HG03460 (cell line): ENCODE results near the gene YIPF5.

Experiments used
- ATAC-seq: cut with Tn5 transposase; IDR thresholded peaks from one replicate; pipeline ENCODE4 v1.9.1; 2021; ENCODE audit not compliant: unreplicated experiment

The YIPF5 gene

DNA sequence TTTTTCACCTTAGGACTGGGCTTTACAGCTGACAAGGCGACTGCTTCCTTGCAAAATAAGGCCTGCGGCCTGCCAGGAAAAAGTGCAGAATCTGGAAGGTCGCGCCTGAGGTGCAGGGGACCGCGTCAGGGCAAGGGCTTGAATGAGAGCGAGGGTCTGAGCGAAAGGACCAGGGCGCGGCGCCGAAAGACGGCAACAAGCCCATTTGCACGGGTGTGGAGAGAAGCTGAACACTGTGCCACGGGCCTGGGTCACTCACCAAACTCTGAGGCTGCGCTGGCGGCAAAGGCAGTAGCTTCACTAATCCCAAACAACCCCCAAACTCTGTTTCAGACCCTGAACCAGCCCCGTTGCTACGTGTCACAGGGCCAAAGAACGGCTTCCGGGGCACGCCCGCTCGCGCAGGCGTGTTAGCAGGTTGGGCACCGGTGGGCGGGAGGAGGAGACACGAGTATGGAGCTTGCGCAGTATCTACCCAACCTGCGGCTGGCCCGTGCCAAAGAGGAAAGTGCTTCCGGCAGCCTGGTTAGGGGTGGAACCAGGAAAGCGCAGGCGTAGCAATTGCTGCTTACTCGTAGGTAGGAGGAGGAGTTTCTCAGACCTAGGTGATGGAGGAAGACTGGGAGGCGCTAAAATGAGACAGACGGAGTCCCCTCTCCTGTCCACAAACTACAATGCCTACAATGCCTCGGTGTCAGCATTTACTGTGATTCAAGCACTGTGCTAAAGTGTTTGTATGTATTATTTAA is at the start of gene YIPF5, which contains the start of gene KCTD16:
Gene YIPF5 (minus strand): TSS at position 384 of the 749 bp plus-strand sequence. CDS start 704 bp downstream, outside the sequence.
Gene KCTD16 (plus strand): TSS at position 598 of the 749 bp plus-strand sequence.
- peak; percentile 99 for ATAC-seq

DNA sequence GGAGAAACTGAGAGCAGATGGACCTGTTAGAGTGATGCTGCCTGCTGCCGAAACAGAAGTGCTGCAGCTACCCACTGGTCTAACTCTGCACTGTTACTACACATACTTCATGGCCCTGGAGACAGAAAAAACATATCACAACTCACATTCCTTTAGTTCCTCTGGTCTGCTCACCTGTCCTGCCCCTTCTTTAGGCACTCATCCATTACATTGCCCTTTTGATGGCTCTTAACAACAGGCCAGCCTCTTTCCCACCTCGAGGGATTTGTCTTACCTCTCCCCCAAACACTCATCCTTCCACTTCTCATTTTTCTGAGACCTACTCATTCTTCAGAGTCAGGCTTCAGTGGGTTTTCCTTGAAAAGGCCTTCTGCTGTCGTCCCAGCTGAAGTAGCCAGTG is 49.4 kb upstream of the YIPF5 start:
- ATAC-seq = no peak

DNA sequence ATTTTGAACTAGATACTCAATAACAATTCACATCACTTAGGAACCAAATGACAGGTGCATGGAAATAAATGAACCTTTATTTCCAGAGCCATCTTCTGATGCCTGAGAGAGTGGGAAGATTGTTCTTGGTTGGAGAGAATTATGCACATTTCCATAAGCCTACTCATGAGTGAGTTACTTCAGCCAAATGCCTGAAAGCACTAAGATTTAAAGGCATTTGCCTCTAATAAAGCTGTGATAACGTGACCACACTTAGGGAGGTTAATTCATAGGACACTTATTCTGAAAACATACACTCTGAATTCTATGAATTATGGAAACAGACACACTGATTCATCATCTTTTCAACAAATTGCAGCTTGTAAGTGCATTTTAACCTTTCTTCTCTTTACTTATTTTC is 40.2 kb upstream of the YIPF5 start:
- ATAC-seq = no peak

DNA sequence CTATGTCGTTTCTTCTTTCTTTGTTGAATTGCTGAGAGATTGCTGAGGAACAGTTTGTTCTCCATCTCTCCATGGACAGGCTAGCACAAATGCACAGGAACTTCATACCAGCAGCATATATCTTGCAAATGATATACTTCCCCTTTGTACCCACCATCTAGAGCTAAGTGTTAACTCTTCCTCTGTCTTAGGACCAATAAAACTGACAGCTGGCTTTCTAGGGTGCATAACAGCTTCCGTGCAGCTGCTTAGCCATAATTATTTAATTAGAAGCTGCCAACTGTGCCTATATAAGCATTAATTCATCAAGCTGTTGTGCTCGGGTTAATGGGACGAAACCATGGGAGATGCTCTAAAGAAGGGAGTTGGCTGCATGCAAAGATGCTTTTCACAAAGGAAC is 38.9 kb upstream of the YIPF5 start:
- no peak for ATAC-seq

DNA sequence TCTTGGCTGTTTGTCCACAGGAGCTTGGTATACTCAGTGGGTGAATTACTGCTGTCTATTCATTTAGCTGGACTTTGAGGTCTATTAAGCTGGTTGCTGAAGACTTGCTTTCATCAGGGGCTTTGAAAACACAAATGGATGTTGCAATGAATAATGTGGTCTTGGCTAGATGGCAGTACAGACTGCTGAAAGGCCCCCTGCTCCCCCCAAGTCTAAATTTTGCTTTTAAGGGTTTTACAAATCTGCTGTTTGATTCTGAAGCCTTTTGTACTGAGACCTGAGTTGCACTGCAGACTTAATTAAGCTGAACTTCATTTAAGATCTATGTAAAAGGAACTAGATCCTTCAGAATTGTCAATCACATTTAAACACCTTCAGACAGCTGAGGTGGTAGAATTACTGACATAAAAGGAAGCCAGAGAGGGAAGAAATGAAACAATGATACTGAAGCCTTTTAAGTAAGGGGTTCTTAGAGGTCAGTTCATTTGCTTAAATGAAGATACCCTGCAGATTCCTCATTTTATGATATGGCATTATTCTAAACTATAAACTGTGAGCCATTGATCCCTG is 37.5 kb upstream of the YIPF5 start:
- no peak for ATAC-seq

DNA sequence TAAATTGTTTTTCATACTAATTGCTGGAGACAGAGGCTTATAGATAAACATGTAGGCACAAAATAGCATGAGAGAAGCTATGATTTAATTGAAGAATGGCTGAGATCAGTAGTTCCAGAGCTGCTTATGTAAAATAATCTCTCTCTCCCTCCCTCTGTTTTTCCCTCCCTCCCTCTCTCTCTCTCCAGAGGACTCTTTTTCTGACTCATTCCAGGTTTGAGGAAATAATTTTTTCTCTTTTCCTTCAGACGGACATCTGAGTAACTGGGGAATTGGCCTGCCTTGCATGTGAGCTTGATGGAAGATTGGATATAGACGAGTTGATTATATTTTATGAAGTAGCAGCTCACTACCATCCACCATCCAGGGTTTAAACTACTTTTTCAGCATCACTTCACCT is 35.7 kb upstream of the YIPF5 start:
- no peak for ATAC-seq

DNA sequence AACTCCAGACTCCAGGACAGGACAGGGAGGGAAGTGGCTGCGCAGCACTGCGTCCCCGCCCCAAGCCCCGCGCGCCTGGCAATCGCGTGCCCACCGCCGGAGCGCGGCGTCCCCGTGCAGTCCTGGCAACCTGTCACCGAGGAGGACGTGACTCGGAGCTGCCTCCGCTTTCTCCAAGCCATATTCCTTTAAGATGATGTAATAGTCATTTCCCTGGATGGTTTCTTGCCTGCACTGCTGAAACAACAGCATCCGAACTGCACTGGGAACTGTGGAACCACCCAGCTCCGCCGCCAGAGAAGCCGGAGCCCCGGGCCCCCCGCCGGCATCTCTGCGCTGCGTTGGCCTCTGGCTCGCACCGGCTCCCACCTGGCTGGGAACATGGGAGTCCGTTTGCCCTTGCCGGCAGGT is 34.7 kb upstream of the YIPF5 start:
- ATAC-seq = no peak

DNA sequence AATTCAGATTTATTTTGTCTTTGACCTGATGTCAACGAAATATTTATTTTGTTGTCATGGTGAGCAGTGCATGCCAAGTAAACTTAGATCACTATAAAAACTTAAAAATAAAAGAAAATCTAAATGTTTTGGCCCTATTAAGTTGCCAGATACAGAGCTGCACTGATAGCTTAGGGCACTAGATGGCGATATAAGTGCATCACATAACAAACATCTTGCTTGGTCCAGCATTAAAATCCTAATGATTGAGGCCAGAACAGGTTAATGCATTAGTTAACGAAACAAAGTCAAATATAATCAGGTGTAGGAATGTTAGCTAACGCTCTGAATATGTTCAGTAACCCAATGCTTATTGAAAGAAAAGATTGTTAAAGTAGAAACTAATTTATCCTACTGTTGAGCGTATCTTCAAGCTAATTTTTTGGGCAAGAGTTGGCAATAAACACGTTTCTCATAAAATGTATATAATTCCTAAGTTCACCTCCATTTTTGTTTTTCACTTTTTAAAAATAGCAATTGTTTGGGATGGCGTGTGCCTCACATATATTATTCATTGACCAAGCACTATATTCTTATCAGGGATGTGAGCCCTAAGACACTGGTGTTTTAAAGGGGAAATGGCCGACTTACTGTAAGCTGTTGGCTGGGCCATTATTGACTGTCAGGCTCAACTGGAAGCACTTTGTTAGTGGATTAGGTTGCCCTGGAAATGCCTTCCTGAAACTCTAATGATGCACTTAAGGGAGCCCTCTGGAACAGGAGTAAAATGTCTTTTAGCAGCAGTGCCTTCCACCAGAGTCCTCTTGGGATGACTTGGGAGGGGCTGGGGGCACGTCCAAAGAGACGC is 33.5 kb upstream of the YIPF5 start:
- ATAC-seq = peak; percentile 77

DNA sequence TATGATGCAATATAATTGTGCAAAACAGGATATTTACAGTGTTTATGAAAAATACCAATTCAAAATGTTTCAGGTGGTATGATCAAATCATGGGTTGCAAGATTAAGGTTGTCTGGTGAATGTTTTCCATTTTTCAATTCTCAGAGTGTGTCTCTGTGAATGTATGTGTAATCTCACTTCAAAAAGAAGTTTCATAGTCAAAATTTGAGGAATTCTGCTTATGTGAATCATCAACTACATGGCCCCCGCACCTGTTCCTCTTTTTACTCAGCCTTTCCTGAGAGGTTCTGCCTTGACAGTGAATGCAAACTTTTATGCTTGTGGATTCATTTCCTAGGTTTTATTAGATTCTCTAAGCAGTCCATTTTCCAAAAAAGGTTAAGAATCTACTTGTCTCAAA is 32.3 kb upstream of the YIPF5 start:
- ATAC-seq = no peak

DNA sequence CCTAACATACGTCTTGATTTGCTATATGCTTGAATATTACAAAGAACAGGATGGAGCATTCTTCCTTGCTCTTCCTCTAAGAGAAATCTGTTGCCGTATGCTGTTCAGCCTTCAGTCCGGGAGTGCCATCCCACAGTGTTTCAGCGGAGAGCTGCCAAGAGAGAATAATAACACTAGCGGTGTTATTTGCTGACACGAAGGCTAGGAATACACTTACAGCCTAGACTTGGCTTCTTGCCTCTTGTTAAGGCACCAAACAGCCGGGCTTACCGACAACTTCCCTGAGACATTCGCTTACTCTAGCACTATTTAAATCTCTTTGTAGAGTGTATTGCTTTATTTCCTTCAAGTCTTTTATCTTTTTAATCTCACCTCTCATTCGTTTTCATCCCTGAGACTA is 31.6 kb upstream of the YIPF5 start:
- no peak for ATAC-seq

DNA sequence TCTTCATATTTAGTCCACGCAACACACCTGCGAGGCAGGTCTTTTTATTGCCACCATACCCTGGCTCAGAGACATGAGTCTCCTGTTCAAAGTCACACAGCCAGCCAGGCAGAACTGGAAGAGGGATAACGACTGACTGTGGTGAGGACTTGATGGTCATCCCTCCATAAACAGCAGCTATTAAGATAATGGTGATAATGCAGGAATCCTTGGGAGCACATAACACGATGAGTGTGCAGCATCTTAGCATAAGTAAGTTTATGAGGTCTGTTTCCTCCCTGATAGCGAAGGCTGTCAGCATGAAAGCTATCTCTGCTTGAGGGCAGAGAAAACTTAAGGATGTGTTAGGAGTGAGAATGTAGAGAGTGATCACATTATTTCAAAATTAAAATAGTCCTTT is 31.1 kb upstream of the YIPF5 start:
- no peak for ATAC-seq

DNA sequence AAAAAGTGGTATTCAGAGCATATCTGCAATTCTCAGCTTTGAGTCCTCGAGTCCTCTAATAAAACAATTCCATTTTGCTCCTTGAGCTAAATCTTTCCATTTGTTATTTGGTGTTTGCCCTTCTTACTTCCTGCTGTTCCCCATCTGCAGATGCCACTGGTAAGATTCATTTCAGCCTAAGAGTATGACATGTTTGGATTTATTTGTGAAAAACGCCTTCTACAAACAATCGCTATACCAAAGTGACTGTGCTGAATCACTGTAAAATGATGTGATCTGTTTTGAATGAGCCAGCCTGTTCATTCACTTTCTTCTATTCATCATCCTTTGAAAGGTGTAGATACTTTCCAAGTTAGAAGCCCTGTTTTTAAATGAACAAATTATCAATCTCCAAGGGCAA is 27.9 kb upstream of the YIPF5 start:
- ATAC-seq = no peak

DNA sequence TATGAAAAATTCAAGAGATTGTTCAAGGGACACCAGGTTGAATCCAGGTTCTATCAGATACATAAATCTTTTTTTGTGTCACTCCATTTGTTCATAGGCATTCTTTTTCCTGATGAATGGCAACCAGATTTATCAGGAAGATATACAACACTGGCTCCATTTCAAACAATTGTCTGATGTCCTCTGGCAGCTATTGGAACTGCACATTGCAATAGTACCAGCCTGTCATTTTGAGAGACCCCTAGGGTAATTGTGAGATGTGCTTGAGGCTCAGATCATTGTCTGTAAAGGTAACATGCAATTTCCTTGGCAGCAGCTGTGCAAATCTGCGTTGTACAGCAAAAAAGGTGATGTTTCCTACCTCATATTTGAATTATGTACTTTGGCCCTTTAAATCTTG is 26.2 kb upstream of the YIPF5 start:
- no peak for ATAC-seq

DNA sequence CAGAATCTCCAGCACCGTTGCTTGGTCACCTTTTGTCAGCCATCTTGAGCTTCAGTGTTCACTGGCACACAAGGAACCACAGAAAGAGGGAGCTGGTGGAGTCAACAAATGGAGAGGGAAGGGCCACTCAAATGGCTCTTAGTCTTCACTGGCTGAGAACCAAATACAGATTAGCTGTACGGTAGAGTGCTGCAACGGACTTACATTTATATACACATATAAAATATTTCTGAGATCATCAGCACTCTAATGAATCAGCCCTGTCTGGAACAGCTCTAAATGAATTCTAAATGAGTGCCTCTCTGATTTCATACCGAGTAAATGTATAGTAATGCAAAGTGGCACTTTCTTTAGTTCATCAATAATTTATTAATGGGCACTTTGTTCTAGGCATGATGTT is 25.0 kb upstream of the YIPF5 start:
- ATAC-seq = no peak

DNA sequence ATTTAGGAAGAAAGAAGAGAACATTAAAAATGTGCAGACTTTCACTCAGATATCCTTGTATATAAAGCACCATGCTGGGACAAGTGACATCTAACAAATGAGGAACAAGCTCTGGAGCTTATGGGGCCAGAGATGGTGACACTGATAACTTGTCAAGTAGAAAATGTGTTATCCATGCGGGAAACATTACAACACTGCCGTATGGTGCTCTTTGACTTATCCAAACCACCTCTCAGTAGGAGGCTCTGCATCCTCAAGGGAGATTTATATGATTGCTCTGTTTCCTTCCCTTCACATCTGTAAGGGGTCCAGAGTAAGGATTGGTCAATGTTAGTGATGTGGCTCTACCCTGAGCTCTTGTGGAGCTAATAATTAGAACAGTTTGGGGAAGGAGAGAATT is 23.7 kb upstream of the YIPF5 start:
- ATAC-seq = no peak

DNA sequence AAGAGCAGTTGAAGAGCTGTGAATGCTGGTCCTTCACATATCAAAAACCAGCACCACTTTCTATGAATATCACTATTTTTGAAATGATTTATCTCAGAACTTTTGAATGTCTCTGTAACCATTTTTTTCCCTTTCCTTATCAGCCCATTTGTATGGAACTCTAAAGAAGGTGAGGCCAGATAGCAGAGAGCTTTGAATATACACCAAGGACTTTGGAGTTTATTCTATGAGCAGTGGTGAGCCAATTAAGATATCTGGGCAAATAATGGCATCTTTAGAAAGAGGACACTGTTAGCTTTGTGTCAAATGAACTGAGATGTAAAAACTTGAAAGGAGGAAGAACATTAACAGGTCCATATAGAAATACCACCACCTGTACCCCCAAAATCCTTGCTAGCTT is 22.2 kb upstream of the YIPF5 start:
- no peak for ATAC-seq

DNA sequence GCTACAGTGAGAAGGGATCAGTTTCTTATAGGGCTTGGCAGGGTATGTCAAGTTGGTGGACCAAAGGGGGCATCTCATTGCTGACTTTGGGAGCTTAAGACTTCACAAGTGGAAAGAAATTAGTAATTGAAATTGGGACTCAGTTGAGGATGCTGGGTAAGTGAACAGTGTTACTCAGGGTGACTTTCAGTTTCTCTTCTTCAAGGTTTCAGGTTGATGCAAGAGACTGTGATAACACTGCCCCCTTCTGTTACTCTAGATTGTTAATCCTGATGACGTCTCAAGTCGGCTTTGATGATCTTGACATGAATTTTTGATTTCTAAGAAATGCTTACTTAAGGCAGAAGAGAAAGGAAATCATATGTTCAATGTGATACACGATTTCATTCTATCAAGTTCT is 21.5 kb upstream of the YIPF5 start:
- peak; percentile 84 for ATAC-seq

DNA sequence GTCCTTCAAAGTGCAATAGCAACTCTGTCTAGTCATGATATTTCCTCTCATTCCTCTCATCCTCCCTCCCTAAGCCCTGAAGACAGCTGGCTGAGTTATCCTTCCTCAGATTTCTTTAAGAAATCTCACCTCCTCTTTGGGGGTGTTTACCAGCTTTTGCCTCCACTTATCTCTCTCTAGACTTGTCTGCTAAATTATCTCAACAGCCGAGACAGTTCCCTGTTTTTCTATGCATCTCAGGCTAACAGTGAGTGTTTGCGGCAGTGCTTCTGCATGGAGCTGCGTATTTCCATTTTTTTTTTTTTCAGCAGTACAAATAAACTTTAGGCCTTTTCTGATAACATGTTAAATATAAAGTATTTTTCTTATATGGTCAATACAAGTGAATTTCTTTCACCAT is 21.1 kb upstream of the YIPF5 start:
- ATAC-seq = no peak

DNA sequence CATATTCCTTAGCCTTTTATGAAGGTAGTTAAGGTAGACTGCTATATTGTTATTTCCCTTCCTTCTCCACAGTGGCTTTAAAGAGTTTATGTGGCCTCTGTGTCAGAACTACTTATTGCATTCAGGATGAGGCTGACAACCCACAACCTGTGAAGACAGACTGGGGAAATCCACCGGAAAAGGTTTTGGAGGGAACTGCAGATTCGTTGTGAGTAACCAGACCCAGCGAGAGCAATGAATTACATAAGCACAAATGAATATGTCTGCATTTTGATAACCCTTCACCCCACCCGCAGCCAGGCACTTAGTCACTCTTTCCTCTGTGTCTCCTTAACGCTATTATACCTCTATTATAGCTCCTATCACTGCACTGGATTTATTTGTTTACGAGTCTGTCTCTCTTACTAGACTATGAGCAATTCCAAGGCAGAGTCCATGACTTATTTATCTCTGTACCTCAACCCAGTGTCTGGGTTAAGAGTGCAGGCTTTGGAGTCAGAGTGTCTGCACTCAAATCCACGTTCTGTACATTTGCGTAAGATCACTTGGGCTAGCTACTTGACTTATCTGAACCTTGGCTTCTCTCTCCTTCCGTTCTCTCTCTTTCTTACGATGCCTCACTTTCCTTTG is 19.5 kb upstream of the YIPF5 start:
- peak; percentile 47 for ATAC-seq

DNA sequence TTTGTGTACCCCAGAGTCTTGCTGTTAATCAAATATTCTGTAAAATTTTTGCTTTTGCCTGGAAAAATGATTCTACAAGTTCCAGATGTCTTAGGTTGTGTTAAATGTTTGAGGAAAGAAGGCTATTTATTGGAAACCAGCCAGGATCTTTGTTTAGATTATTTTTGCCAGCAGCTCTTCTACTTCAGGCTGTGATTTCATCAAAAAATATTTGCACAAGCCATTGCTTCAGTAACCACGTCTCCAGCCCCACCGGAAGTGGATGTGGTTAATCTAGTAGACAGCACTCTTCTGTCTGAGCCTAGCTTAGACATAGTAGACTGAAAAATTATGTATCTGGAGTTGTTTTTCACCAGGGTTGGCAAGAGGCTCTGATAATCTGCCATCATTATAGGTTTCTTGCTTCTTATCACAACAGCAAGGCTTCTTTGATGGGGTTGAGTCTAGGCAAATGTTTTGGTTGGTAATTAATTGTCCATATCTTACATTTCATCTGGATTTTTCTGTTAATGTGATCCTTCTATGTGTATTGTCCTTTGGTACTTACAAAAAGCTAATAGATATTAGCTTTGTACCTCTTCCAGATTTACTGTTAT is 17.3 kb upstream of the YIPF5 start:
- ATAC-seq = peak; percentile 77

DNA sequence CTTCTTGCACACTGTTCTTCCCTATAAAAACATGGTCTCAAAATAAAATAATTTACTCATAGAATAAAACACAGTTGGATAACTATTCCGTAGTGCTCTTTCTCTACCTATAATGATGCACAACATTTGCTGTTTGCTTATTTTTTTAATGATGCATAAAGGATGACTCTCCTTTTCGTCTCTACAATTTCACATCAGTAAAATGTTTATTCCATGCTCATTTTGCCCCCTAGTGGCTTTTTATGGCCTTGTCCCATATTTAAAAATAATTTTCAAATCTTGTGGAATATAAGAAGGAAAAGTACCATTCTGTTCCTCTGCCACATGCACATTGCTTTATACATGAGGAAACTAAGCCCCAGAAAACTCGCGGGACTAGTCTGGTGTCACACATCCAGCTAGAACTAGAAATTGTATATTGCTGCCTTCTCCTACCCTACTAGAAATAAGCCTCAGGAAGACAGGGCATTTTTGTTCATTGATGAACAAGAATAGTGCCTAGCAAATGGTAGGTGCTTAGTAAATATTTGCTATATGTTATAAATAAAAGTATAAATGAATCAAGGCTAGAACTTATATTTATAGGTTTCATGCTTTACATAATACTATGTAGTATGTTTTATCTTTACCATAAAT is 12.9 kb upstream of the YIPF5 start:
- ATAC-seq = no peak
